Psoas muscle (tissue), 8 donors: ENCODE data around the gene VIPR1. TPM values are rescaled to one million over a fixed set of nuclear protein-coding genes. Genes with fewer than 3 reads are reported as not detected.

Source experiments
- ATAC-seq, 4 donors: fragments of 200-7000 bp; cut with Tn5 transposase; one replicate each; pipeline ENCODE4 v1.9.1; 2020; ENCODE audit warnings: moderate library complexity in 3 of 4, mild to moderate bottlenecking in 2 of 4
- DNase-seq, 2 donors: peaks; one replicate each; pipeline ENCODE4 v3.0.0-alpha.2; 2020
- H3K27ac ChIP-seq: fragments of 200-600 bp; one replicate; pipeline ENCODE4 v1.8.0; 2022
- H3K27me3 ChIP-seq, 3 donors: fragments of 200-600 bp in 1 of 3; one replicate each; pipeline versions ENCODE4 v1.6.1 to v1.8.0; 2013 to 2022; ENCODE audit warnings: low read length in 2 of 3, mild to moderate bottlenecking in 2 of 3, moderate library complexity in 1 of 3; ENCODE audit not compliant: insufficient read depth in 3 of 3
- H3K36me3 ChIP-seq, 2 donors: fragments of 200-600 bp in 1 of 2; one replicate each; pipeline versions ENCODE4 v1.6.1 to v1.8.0; 2013 to 2022; ENCODE audit warnings: low read depth in 1 of 2, mild to moderate bottlenecking in 1 of 2, moderate library complexity in 1 of 2; ENCODE audit not compliant: insufficient read depth in 1 of 2
- H3K4me1 ChIP-seq: fragments of 200-600 bp; one replicate; pipeline ENCODE4 v1.8.0; 2022
- H3K4me3 ChIP-seq: fragments of 200-600 bp; one replicate; pipeline ENCODE4 v1.8.0; 2022; ENCODE audit warnings: mild to moderate bottlenecking
- H3K9me3 ChIP-seq: fragments of 200-600 bp; one replicate; pipeline ENCODE4 v1.8.0; 2022
- CTCF ChIP-seq: fragments of 200-600 bp; IDR thresholded peaks from one replicate; pipeline ENCODE4 v1.8.0; 2022; ENCODE audit warnings: antibody characterized with exemption
- WGBS, 3 donors: extraction: QIAGEN DNeasy Blood & Tissue Kit; methylation state at CpG; one replicate each; pipeline versions ENCODE4 v1.1.6 to v1.1.7; 2013; 5-methylcytosine and 5-hydroxymethylcytosine counted together
- intact Hi-C, 2 donors: fragments of 100-400 bp; cut with DNase I; formaldehyde crosslinking; loops; one replicate each; pipeline versions ENCODE4 v1.11.0 to v1.14.2; 2022
- polyA plus RNA-seq, 3 donors: library from polyadenylated mRNA; stranded (reverse); fragments of 200-250 nt; gene quantifications; one replicate each; pipeline ENCODE4 v1.2.3, GENCODE V29; 2013
- total RNA-seq, 4 donors: library from RNA; stranded (reverse); fragmentation: NEBNext Ultra II Directional in 2 of 4; extraction: Animal tissue kit (Norgen Biotek cat#: 25700) in 2 of 4; gene quantifications; one replicate each; pipeline versions ENCODE4 v1.2.1 to v1.2.4, GENCODE V29; 2021 to 2023
- donor health status: healthy with polysubstance abuse.
- donor health status: DM: no; HTN: no; CAD: no; lungs with moderate emphysema.
- donor health status: Bipolar disorder and iron deficiency.
- donor health status: healthy.
- donor health status: DM: yes; HTN: yes; CAD: no.
- donor health status: DM: no; HTN: no; CAD: no.
- donor health status: DM: no; HTN: no; CAD: no.
- donor health status: DM: yes; HTN: yes; CAD: no.

The VIPR1 gene
- total and polyA plus RNA-seq, 7 donors, result 0.28 to 1.8 (median 0.69) TPM

- 69 to 78% (median 78%) methylated on average over 15 of the region's 15 CpGs for WGBS, 3 donors
- DNase-seq (no peak), ATAC-seq (no peak)
Measured at GRCh38 chr3:42526616-42527367, 24.3 kb downstream of the VIPR1 start.

GRCh38 chr3:42527368-42527917 is 25.0 kb downstream of the VIPR1 start:
- TF ChIP-seq CTCF, result no peak
- intact Hi-C loops, result no loop called here
- ATAC-seq (no peak), DNase-seq (no peak)
- no peaks in the 10 kb centered on the region for H3K9me3 ChIP-seq
- no peak overlapping the region for H3K4me3 ChIP-seq
- no peaks in the 10 kb centered on the region for H3K4me1 ChIP-seq
- H3K27ac ChIP-seq, result no peak overlapping the region
- H3K36me3 ChIP-seq, result no peaks in the 10 kb centered on the region
- 83 to 95% (median 90%) methylated on average over 11 of the region's 11 CpGs for WGBS, 3 donors
- no peaks in the 10 kb centered on the region for H3K27me3 ChIP-seq

More at GRCh38 chr3:42526616-42527367, 24.3 kb downstream of the VIPR1 start:
- intact Hi-C loops, result no loop called here
- Histone ChIP-seq H3K4me1 (no peaks in the 10 kb centered on the region), H3K36me3 (no peaks in the 10 kb centered on the region), H3K9me3 (no peaks in the 10 kb centered on the region), H3K4me3 (no peak overlapping the region), H3K27me3 (no peaks in the 10 kb centered on the region), H3K27ac (no peak overlapping the region)
- TF ChIP-seq CTCF, result no peak

- intact Hi-C loops, result no loop called here
- ATAC-seq (no peak), DNase-seq (no peak)
- TF ChIP-seq CTCF, result no peak
- Histone ChIP-seq H3K4me3 (no peak overlapping the region), H3K36me3 (no peaks in the 10 kb centered on the region), H3K9me3 (no peaks in the 10 kb centered on the region), H3K4me1 (no peaks in the 10 kb centered on the region), H3K27me3 (no peaks in the 10 kb centered on the region), H3K27ac (no peak overlapping the region)
- WGBS, 3 donors, result 82 to 87% (median 85%) methylated on average over 2 of the region's 2 CpGs
Measured at GRCh38 chr3:42529468-42529867, 27.0 kb downstream of the VIPR1 start.

- intact Hi-C loops, result no loop called here
- no peak overlapping the region for H3K4me3 ChIP-seq
Measured at GRCh38 chr3:42530073-42530472, 27.6 kb downstream of the VIPR1 start.

More at GRCh38 chr3:42530073-42530472, 27.6 kb downstream of the VIPR1 start:
- Histone ChIP-seq H3K9me3 (no peaks in the 10 kb centered on the region), H3K4me1 (no peaks in the 10 kb centered on the region), H3K27me3 (no peaks in the 10 kb centered on the region), H3K27ac (no peak overlapping the region), H3K36me3 (no peaks in the 10 kb centered on the region)
- no peak for TF ChIP-seq CTCF
- ATAC-seq (no peak), DNase-seq (no peak)
